ENCODE measurements around the gene ATP10B.

GRCh38 chr5:160693831-160694465, 158.1 kb downstream of the ATP10B start:
- TF ChIP-seq ZNF121 (tag by site-specific recombination; IDR thresholded peaks at IDR 0.05): no peak
- no peak for TF ChIP-seq ZNF138 (tag by site-specific recombination; IDR thresholded peaks at IDR 0.05; ENCODE audit: borderline replicate concordance)
- no peak for TF ChIP-seq ZBTB7A (tag by site-specific recombination; IDR thresholded peaks at IDR 0.05; ENCODE audit: low read depth)
- no peak for TF ChIP-seq CTCF (tag by site-specific recombination; IDR thresholded peaks at IDR 0.05)
- TF ChIP-seq ZNF274 (IDR thresholded peaks at IDR 0.05; ENCODE audit: low read length): no peak
- no peak for TF ChIP-seq ZNF274 (tag by site-specific recombination; IDR thresholded peaks at IDR 0.05; ENCODE audit: borderline replicate concordance)
- no peak for TF ChIP-seq ZNF501 (tag by site-specific recombination; IDR thresholded peaks at IDR 0.05)
- no peak for TF ChIP-seq SETDB1 (IDR thresholded peaks at IDR 0.05; ENCODE audit: insufficient read length, low read length)
- TF ChIP-seq ATF2 (tag by site-specific recombination; IDR thresholded peaks at IDR 0.05; ENCODE audit: low read depth): no peak
- TF ChIP-seq ZNF513 (tag by site-specific recombination; IDR thresholded peaks at IDR 0.05): no peak
- TF ChIP-seq MZF1 (tag by site-specific recombination; IDR thresholded peaks at IDR 0.05; ENCODE audit: borderline replicate concordance): no peak
- no peak for TF ChIP-seq ZNF214 (tag by site-specific recombination; IDR thresholded peaks at IDR 0.05; ENCODE audit: borderline replicate concordance)
- TF ChIP-seq ZNF292 (tag by site-specific recombination; IDR thresholded peaks at IDR 0.05; ENCODE audit: borderline replicate concordance, low read depth): no peak

All from HEK293 (cell line).